Measurements from ENCODE around the gene XKR7.

The XKR7 gene

GRCh38 chr20:32010666-32011065 lies 42.7 kb downstream of the XKR7 start:
- H3K9me3 ChIP-seq (ENCODE audit: control extremely low read depth in 1 of 5, control insufficient read depth in 4 of 5, insufficient read depth in 2 of 5, low read depth in 1 of 5, low read length in 4 of 5), result no peaks in the 10 kb centered on the region
- peaks cover 0 to 2% (median 0%) of the 10 kb centered on the region in 5 experiments for H3K27me3 ChIP-seq (replicated peaks in 2 of 5; ENCODE audit: control insufficient read depth in 4 of 5, insufficient read depth in 5 of 5, low read length in 4 of 5)
- POLR2A ChIA-PET, result no interaction called here
- H3K27ac ChIP-seq (ENCODE audit: insufficient read depth in 1 of 2, low read depth in 1 of 2, low read length in 2 of 2, poor library complexity in 1 of 2, severe bottlenecking in 2 of 2), result no peak overlapping the region
- H3K4me3 ChIP-seq (ENCODE audit: control insufficient read depth in 1 of 7, extremely low read depth in 1 of 7, insufficient read depth in 4 of 7, low read depth in 2 of 7, low read length in 6 of 7), result no peak overlapping the region
- no peaks in the 10 kb centered on the region for H3K36me3 ChIP-seq (ENCODE audit: control insufficient read depth in 4 of 4, insufficient read depth in 4 of 4, low read length in 3 of 4)
- peaks cover 0 to 11% (median 9%) of the 10 kb centered on the region in 4 experiments for H3K4me1 ChIP-seq (ENCODE audit: control extremely low read depth in 1 of 4, control insufficient read depth in 4 of 4, insufficient read depth in 4 of 4, low read length in 3 of 4)
- CTCF ChIA-PET, result no interaction called here
- 96% methylated on average over 8 of the region's 8 CpGs for WGBS (ENCODE audit: insufficient coverage)
- DNase-seq, result no peak

GRCh38 chr20:32012159-32012688 lies 44.3 kb downstream of the XKR7 start:
- no peaks in the 10 kb centered on the region for H3K9me3 ChIP-seq (ENCODE audit: control extremely low read depth in 1 of 5, control insufficient read depth in 4 of 5, insufficient read depth in 2 of 5, low read depth in 1 of 5, low read length in 4 of 5)
- peaks cover 0 to 5% (median 2%) of the 10 kb centered on the region in 5 experiments for H3K27me3 ChIP-seq (replicated peaks in 2 of 5; ENCODE audit: control insufficient read depth in 4 of 5, insufficient read depth in 5 of 5, low read length in 4 of 5)
- H3K4me3 ChIP-seq (ENCODE audit: control insufficient read depth in 1 of 7, extremely low read depth in 1 of 7, insufficient read depth in 4 of 7, low read depth in 2 of 7, low read length in 6 of 7), result no peak overlapping the region
- no peak for DNase-seq
- H3K4me1 ChIP-seq (ENCODE audit: control extremely low read depth in 1 of 4, control insufficient read depth in 4 of 4, insufficient read depth in 4 of 4, low read length in 3 of 4), result peaks cover 0 to 11% (median 9%) of the 10 kb centered on the region in 4 experiments
- no peak overlapping the region for H3K27ac ChIP-seq (ENCODE audit: insufficient read depth in 1 of 2, low read depth in 1 of 2, low read length in 2 of 2, poor library complexity in 1 of 2, severe bottlenecking in 2 of 2)
- WGBS (ENCODE audit: insufficient coverage), result 98% methylated on average over 4 of the region's 5 CpGs
- POLR2A ChIA-PET, result no interaction called here
- no peaks in the 10 kb centered on the region for H3K36me3 ChIP-seq (ENCODE audit: control insufficient read depth in 4 of 4, insufficient read depth in 4 of 4, low read length in 3 of 4)
- CTCF ChIA-PET, result interaction anchor here (0.8 to 1.7 kb wide), 6 partner anchors 12 to 188 kb away, joined by 3 to 5 read pairs (median 4); no protein-coding TSS in a partner anchor

- H3K4me1 ChIP-seq (ENCODE audit: control extremely low read depth in 1 of 4, control insufficient read depth in 4 of 4, insufficient read depth in 4 of 4, low read length in 3 of 4), result peaks cover 0 to 8% (median 3%) of the 10 kb centered on the region in 4 experiments
- 97% methylated on average over 4 of the region's 7 CpGs for WGBS (ENCODE audit: insufficient coverage)
- H3K27ac ChIP-seq (ENCODE audit: insufficient read depth in 1 of 2, low read depth in 1 of 2, low read length in 2 of 2, poor library complexity in 1 of 2, severe bottlenecking in 2 of 2), result no peak overlapping the region
- CTCF ChIA-PET, result interaction anchor here (0.9 to 1.7 kb wide), 3 partner anchors 15 to 161 kb away, joined by 3 to 5 read pairs (median 5); no protein-coding TSS in a partner anchor
- H3K9me3 ChIP-seq (ENCODE audit: control extremely low read depth in 1 of 5, control insufficient read depth in 4 of 5, insufficient read depth in 2 of 5, low read depth in 1 of 5, low read length in 4 of 5), result no peaks in the 10 kb centered on the region
- POLR2A ChIA-PET, result interaction anchor here (0.6 kb wide), 1 partner anchor 1675 kb away, joined by 6 read pairs; no protein-coding TSS in a partner anchor
- H3K4me3 ChIP-seq (ENCODE audit: control insufficient read depth in 1 of 7, extremely low read depth in 1 of 7, insufficient read depth in 4 of 7, low read depth in 2 of 7, low read length in 6 of 7), result no peak overlapping the region
- peaks cover 0 to 13% (median 8%) of the 10 kb centered on the region in 5 experiments for H3K27me3 ChIP-seq (replicated peaks in 2 of 5; ENCODE audit: control insufficient read depth in 4 of 5, insufficient read depth in 5 of 5, low read length in 4 of 5)
- H3K36me3 ChIP-seq (ENCODE audit: control insufficient read depth in 4 of 4, insufficient read depth in 4 of 4, low read length in 3 of 4), result no peaks in the 10 kb centered on the region
- DNase-seq, result no peak
Observed at GRCh38 chr20:32013326-32013725, 45.4 kb downstream of the XKR7 start.

GRCh38 chr20:32017711-32018251 lies 49.8 kb downstream of the XKR7 start:
- peaks cover 0 to 36% (median 18%) of the 10 kb centered on the region in 5 experiments for H3K27me3 ChIP-seq (replicated peaks in 2 of 5; ENCODE audit: control insufficient read depth in 4 of 5, insufficient read depth in 5 of 5, low read length in 4 of 5)
- ChIA-PET CTCF (interaction anchor here (0.9 to 2.0 kb wide), 7 partner anchors 9 to 80 kb away, joined by 3 to 9 read pairs (median 4); no protein-coding TSS in a partner anchor), POLR2A (no interaction called here)
- no peaks in the 10 kb centered on the region for H3K36me3 ChIP-seq (ENCODE audit: control insufficient read depth in 4 of 4, insufficient read depth in 4 of 4, low read length in 3 of 4)
- H3K27ac ChIP-seq (ENCODE audit: insufficient read depth in 1 of 2, low read depth in 1 of 2, low read length in 2 of 2, poor library complexity in 1 of 2, severe bottlenecking in 2 of 2), result no peak overlapping the region
- peak in 2 of 3 donors; percentile 48 to 65 for DNase-seq
- H3K4me3 ChIP-seq (ENCODE audit: control insufficient read depth in 1 of 7, extremely low read depth in 1 of 7, insufficient read depth in 4 of 7, low read depth in 2 of 7, low read length in 6 of 7), result no peak overlapping the region
- no peaks in the 10 kb centered on the region for H3K9me3 ChIP-seq (ENCODE audit: control extremely low read depth in 1 of 5, control insufficient read depth in 4 of 5, insufficient read depth in 2 of 5, low read depth in 1 of 5, low read length in 4 of 5)
- H3K4me1 ChIP-seq (ENCODE audit: control extremely low read depth in 1 of 4, control insufficient read depth in 4 of 4, insufficient read depth in 4 of 4, low read length in 3 of 4), result peaks cover 6 to 25% (median 19%) of the 10 kb centered on the region in 4 experiments
- WGBS (ENCODE audit: insufficient coverage), result 21% methylated on average over 11 of the region's 35 CpGs

GRCh38 chr20:32018269-32019155 lies 50.6 kb downstream of the XKR7 start:
- POLR2A ChIA-PET, result interaction anchor here (1.0 kb wide), 1 partner anchor 67 kb away, joined by 3 read pairs; the partner anchor contains the start of gene PDRG1
- H3K4me3 ChIP-seq (ENCODE audit: control insufficient read depth in 1 of 7, extremely low read depth in 1 of 7, insufficient read depth in 4 of 7, low read depth in 2 of 7, low read length in 6 of 7), result peak overlapping the region in 6 of 7 experiments; percentile 27 to 66 (median 63)
- H3K4me1 ChIP-seq (ENCODE audit: control extremely low read depth in 1 of 4, control insufficient read depth in 4 of 4, insufficient read depth in 4 of 4, low read length in 3 of 4), result peaks cover 6 to 25% (median 19%) of the 10 kb centered on the region in 4 experiments
- peaks cover 0 to 38% (median 22%) of the 10 kb centered on the region in 5 experiments for H3K27me3 ChIP-seq (replicated peaks in 2 of 5; ENCODE audit: control insufficient read depth in 4 of 5, insufficient read depth in 5 of 5, low read length in 4 of 5)
- under 1% methylated on average over 64 of the region's 67 CpGs for WGBS (ENCODE audit: insufficient coverage)
- CTCF ChIA-PET, result interaction anchor here (0.9 to 3.4 kb wide), 5 partner anchors 10 to 81 kb away, joined by 3 to 40 read pairs (median 5); no protein-coding TSS in a partner anchor
- H3K9me3 ChIP-seq (ENCODE audit: control extremely low read depth in 1 of 5, control insufficient read depth in 4 of 5, insufficient read depth in 2 of 5, low read depth in 1 of 5, low read length in 4 of 5), result no peaks in the 10 kb centered on the region
- H3K27ac ChIP-seq (ENCODE audit: insufficient read depth in 1 of 2, low read depth in 1 of 2, low read length in 2 of 2, poor library complexity in 1 of 2, severe bottlenecking in 2 of 2), result no peak overlapping the region
- peak in 2 of 3 donors; percentile 26 to 41 for DNase-seq
- no peaks in the 10 kb centered on the region for H3K36me3 ChIP-seq (ENCODE audit: control insufficient read depth in 4 of 4, insufficient read depth in 4 of 4, low read length in 3 of 4)

GRCh38 chr20:32019156-32019510 lies 51.2 kb downstream of the XKR7 start:
- peaks cover 6 to 25% (median 19%) of the 10 kb centered on the region in 4 experiments for H3K4me1 ChIP-seq (ENCODE audit: control extremely low read depth in 1 of 4, control insufficient read depth in 4 of 4, insufficient read depth in 4 of 4, low read length in 3 of 4)
- peaks cover 0 to 40% (median 25%) of the 10 kb centered on the region in 5 experiments for H3K27me3 ChIP-seq (replicated peaks in 2 of 5; ENCODE audit: control insufficient read depth in 4 of 5, insufficient read depth in 5 of 5, low read length in 4 of 5)
- peak overlapping the region in 3 of 7 experiments; percentile 31 to 66 (median 63) for H3K4me3 ChIP-seq (ENCODE audit: control insufficient read depth in 1 of 7, extremely low read depth in 1 of 7, insufficient read depth in 4 of 7, low read depth in 2 of 7, low read length in 6 of 7)
- ChIA-PET POLR2A (interaction anchor here (1.0 kb wide), 1 partner anchor 68 kb away, joined by 3 read pairs; the partner anchor contains the start of gene PDRG1), CTCF (interaction anchor here (2.2 to 3.4 kb wide), 2 partner anchors 12 to 16 kb away, joined by 15 to 40 read pairs; no protein-coding TSS in a partner anchor)
- no peaks in the 10 kb centered on the region for H3K36me3 ChIP-seq (ENCODE audit: control insufficient read depth in 4 of 4, insufficient read depth in 4 of 4, low read length in 3 of 4)
- 0% methylated on average over 37 of the region's 42 CpGs for WGBS (ENCODE audit: insufficient coverage)
- DNase-seq, result no peak
- H3K27ac ChIP-seq (ENCODE audit: insufficient read depth in 1 of 2, low read depth in 1 of 2, low read length in 2 of 2, poor library complexity in 1 of 2, severe bottlenecking in 2 of 2), result no peak overlapping the region
- no peaks in the 10 kb centered on the region for H3K9me3 ChIP-seq (ENCODE audit: control extremely low read depth in 1 of 5, control insufficient read depth in 4 of 5, insufficient read depth in 2 of 5, low read depth in 1 of 5, low read length in 4 of 5)

All from common myeloid progenitor, CD34-positive (primary cell).